Esophagus squamous epithelium (tissue), 4 donors: ENCODE measurements around the gene SMOC1.

ENCODE experiments used
- POLR2A ChIP-seq, 4 donors: fragments of 450-650 bp; IDR thresholded peaks; one replicate each; pipeline ENCODE4 v1.6.1; 2017; ENCODE audit warnings: antibody characterized with exemption in 4 of 4, mild to moderate bottlenecking in 4 of 4, moderate library complexity in 3 of 4
- TF ChIP-seq, protein P1 (sequence below), 6 experiments: fragments of 450-650 bp in 4 of 6; fragments of 200-600 bp in 2 of 6; sonication (generic) in 2 of 6; IDR thresholded peaks; one replicate each; pipeline ENCODE4 v1.5.1; 2016 to 2019; ENCODE audit warnings: antibody characterized with exemption in 6 of 6, mild to moderate bottlenecking in 4 of 6, moderate library complexity in 4 of 6

GRCh38 chr14:69876221-69876847 lies 2.9 kb upstream of the SMOC1 start:
- TF ChIP-seq, protein P1, sequence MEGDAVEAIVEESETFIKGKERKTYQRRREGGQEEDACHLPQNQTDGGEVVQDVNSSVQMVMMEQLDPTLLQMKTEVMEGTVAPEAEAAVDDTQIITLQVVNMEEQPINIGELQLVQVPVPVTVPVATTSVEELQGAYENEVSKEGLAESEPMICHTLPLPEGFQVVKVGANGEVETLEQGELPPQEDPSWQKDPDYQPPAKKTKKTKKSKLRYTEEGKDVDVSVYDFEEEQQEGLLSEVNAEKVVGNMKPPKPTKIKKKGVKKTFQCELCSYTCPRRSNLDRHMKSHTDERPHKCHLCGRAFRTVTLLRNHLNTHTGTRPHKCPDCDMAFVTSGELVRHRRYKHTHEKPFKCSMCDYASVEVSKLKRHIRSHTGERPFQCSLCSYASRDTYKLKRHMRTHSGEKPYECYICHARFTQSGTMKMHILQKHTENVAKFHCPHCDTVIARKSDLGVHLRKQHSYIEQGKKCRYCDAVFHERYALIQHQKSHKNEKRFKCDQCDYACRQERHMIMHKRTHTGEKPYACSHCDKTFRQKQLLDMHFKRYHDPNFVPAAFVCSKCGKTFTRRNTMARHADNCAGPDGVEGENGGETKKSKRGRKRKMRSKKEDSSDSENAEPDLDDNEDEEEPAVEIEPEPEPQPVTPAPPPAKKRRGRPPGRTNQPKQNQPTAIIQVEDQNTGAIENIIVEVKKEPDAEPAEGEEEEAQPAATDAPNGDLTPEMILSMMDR (IDR thresholded peaks at IDR 0.05): no peak
- no peak for TF ChIP-seq POLR2A (IDR thresholded peaks at IDR 0.05)
